HG03103 (cell line): Measurements from ENCODE around the gene ZNF565.
"Not testable (repeated sequence)": the region's sequence is repeated elsewhere in the genome, so short reads cannot be mapped to it uniquely, and the experiment has no call there.

Experiments
- ATAC-seq: cut with Tn5 transposase; IDR thresholded peaks from one replicate; pipeline ENCODE4 v1.9.1; 2021; ENCODE audit warnings: low read depth; ENCODE audit not compliant: unreplicated experiment

ZNF565 gene

GRCh38 chr19:36215276-36216123 is 1.0 kb upstream of the ZNF565 start:
- peak; percentile 4 for ATAC-seq

- ATAC-seq, result no peak
Observed at GRCh38 chr19:36212895-36213294, 1.6 kb downstream of the ZNF565 start.

- no peak for ATAC-seq
Observed at GRCh38 chr19:36210497-36210896, 4.0 kb downstream of the ZNF565 start.

- no peak for ATAC-seq
Observed at GRCh38 chr19:36209372-36209771, 5.1 kb downstream of the ZNF565 start.

- ATAC-seq, result peak; percentile 70
Observed at GRCh38 chr19:36207605-36208252, 6.7 kb downstream of the ZNF565 start.

GRCh38 chr19:36203293-36203692 is 11.2 kb downstream of the ZNF565 start:
- ATAC-seq, result no peak

- ATAC-seq, result no peak
Observed at GRCh38 chr19:36201684-36202083, 12.8 kb downstream of the ZNF565 start.

GRCh38 chr19:36198119-36198518 is 16.3 kb downstream of the ZNF565 start:
- no peak for ATAC-seq

- ATAC-seq, result no peak
Observed at GRCh38 chr19:36196249-36196648, 18.2 kb downstream of the ZNF565 start.

GRCh38 chr19:36186722-36187121 is 27.7 kb downstream of the ZNF565 start:
- ATAC-seq, result not testable (repeated sequence)

GRCh38 chr19:36183245-36183628 is 31.2 kb downstream of the ZNF565 start:
- no peak for ATAC-seq

- ATAC-seq, result no peak
Observed at GRCh38 chr19:36182612-36183244, 31.7 kb downstream of the ZNF565 start.

GRCh38 chr19:36179077-36179476 is 35.4 kb downstream of the ZNF565 start:
- not testable (repeated sequence) for ATAC-seq

GRCh38 chr19:36173846-36174245 is 40.6 kb downstream of the ZNF565 start:
- ATAC-seq, result not testable (repeated sequence)

GRCh38 chr19:36172852-36173251 is 41.6 kb downstream of the ZNF565 start:
- no peak for ATAC-seq

- no peak for ATAC-seq
Observed at GRCh38 chr19:36169084-36169760, 45.2 kb downstream of the ZNF565 start.

GRCh38 chr19:36163813-36164212 is 50.7 kb downstream of the ZNF565 start:
- ATAC-seq, result no peak

GRCh38 chr19:36160821-36161596 is 53.5 kb downstream of the ZNF565 start:
- no peak for ATAC-seq

GRCh38 chr19:36153126-36153525 is 61.3 kb downstream of the ZNF565 start:
- no peak for ATAC-seq
